OCI-LY3 (cell line): Measurements from ENCODE around the gene CSRNP3.

Source experiments
- H2AFZ ChIP-seq: fragments of 200-600, 300-600 bp; shearing (Covaris generic); 2 replicates; pipeline ENCODE4 v1.6.0; 2014; ENCODE audit warnings: antibody characterized with exemption, low read depth, low read length
- H3K27ac ChIP-seq: fragments of 200-600, 300-600 bp; sonication (generic); 2 replicates; pipeline ENCODE4 v1.5.1; 2014; ENCODE audit warnings: mild to moderate bottlenecking, low read length, moderate library complexity, mixed read lengths
- H3K27me3 ChIP-seq: fragments of 200-600, 300-600 bp; sonication (generic); 2 replicates; pipeline ENCODE4 v1.6.1; 2014; ENCODE audit warnings: low read depth, low read length, mixed read lengths
- H3K36me3 ChIP-seq: fragments of 200-600, 300-600 bp; sonication (generic); replicated peaks from 2 replicates; pipeline ENCODE3; 2014; ENCODE audit warnings: low read depth, low read length, mixed read lengths
- H3K4me1 ChIP-seq: fragments of 300-600, 200-600 bp; sonication (generic); 2 replicates; pipeline ENCODE4 v1.6.1; 2014; ENCODE audit warnings: low read length, mixed read lengths
- H3K4me2 ChIP-seq: fragments of 200-600, 300-600 bp; sonication (generic); 2 replicates; pipeline ENCODE4 v1.6.1; 2014; ENCODE audit warnings: low read length, mixed read lengths
- H3K4me3 ChIP-seq: fragments of 300-600, 200-600 bp; sonication (generic); 2 replicates; pipeline ENCODE4 v1.5.1; 2014; ENCODE audit warnings: antibody characterized with exemption, mild to moderate bottlenecking, low read length, moderate library complexity
- H3K79me2 ChIP-seq: fragments of 300-600, 200-600 bp; shearing (Covaris generic); 2 replicates; pipeline ENCODE4 v1.6.1; 2014; ENCODE audit warnings: mild to moderate bottlenecking, low read length, mixed read lengths
- H3K9ac ChIP-seq: fragments of 300-600, 200-600 bp; shearing (Covaris generic); 2 replicates; pipeline ENCODE4 v1.6.0; 2014; ENCODE audit warnings: mild to moderate bottlenecking, low read length, moderate library complexity
- H3K9me3 ChIP-seq: fragments of 200-600, 300-600 bp; shearing (Covaris generic); 2 replicates; pipeline ENCODE4 v1.6.1; 2014; ENCODE audit warnings: low read length, mixed read lengths; ENCODE audit not compliant: insufficient read depth
- H4K20me1 ChIP-seq: fragments of 200-600, 300-600 bp; sonication (generic); 2 replicates; pipeline ENCODE4 v1.6.1; 2016; ENCODE audit warnings: low read length, mixed read lengths; ENCODE audit not compliant: insufficient read depth
- CTCF ChIP-seq: fragments of 200-600, 300-600 bp; sonication (generic); IDR thresholded peaks from 2 replicates; pipeline ENCODE4 v1.5.1; 2014; ENCODE audit warnings: antibody characterized with exemption, low read length, low read depth
- EZH2phosphoT487 ChIP-seq: fragments of 200-600 bp; shearing (Covaris generic); IDR thresholded peaks from 2 replicates; pipeline ENCODE4 v1.6.1; 2018; ENCODE audit warnings: antibody characterized with exemption, mixed run types, low read depth

CSRNP3 gene

DNA sequence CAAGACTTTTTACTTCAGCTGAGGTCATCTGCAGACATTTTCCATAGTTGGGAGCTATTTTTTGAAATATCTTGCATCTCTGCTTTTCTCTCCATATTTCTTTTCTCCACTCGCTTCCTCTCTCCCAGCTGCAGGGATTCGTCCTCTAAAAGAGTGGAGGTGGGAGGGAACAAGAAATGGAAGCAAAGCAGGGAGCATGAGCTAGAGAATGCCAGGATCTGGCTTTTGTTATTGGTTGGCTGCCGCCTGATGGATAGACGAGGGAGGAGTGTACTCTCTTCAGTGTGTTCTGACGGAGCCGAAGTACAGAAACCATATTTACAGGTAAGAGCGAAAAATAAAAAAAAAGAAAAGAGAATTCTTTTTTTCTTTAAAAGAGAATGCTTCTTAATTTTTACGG is at the start of gene CSRNP3:
CSRNP3 (plus strand) TSS at position 282 of the 400 bp plus-strand sequence. CDS start 125,368 bp downstream, outside the sequence.
- Histone ChIP-seq H3K4me3 (no peak within 1 kb of the TSS), H4K20me1 (no peaks in the 10 kb centered on the region), H3K9me3 (no peaks in the 10 kb centered on the region), H3K79me2 (no peaks in the 10 kb centered on the region), H3K27me3 (no peaks in the 10 kb centered on the region), H3K4me1 (no peaks in the 10 kb centered on the region), H3K27ac (no peak within 1 kb of the TSS), H2AFZ (no peak within 1 kb of the TSS), H3K9ac (no peak within 1 kb of the TSS), H3K4me2 (no peak within 1 kb of the TSS), H3K36me3 (no peaks in the 10 kb centered on the region)
- TF ChIP-seq CTCF (no peak), EZH2phosphoT487 (no peak)

- no peak overlapping the region for H3K9ac ChIP-seq
- no peaks in the 10 kb centered on the region for H4K20me1 ChIP-seq
- no peak overlapping the region for H3K4me2 ChIP-seq
- H3K4me1 ChIP-seq, result no peaks in the 10 kb centered on the region
- no peaks in the 10 kb centered on the region for H3K27me3 ChIP-seq
- H2AFZ ChIP-seq, result no peak overlapping the region
- no peaks in the 10 kb centered on the region for H3K79me2 ChIP-seq
- H3K4me3 ChIP-seq, result no peak overlapping the region
- H3K36me3 ChIP-seq, result no peaks in the 10 kb centered on the region
- H3K9me3 ChIP-seq, result no peaks in the 10 kb centered on the region
- TF ChIP-seq EZH2phosphoT487 (no peak), CTCF (no peak)
- H3K27ac ChIP-seq, result no peak overlapping the region
These were observed 49.3 kb upstream of the CSRNP3 start for GRCh38 chr2:165420231-165420630.

- H3K4me1 ChIP-seq, result no peaks in the 10 kb centered on the region
- H4K20me1 ChIP-seq, result no peaks in the 10 kb centered on the region
- no peaks in the 10 kb centered on the region for H3K79me2 ChIP-seq
- no peaks in the 10 kb centered on the region for H3K27me3 ChIP-seq
- H3K9me3 ChIP-seq, result no peaks in the 10 kb centered on the region
- H3K4me2 ChIP-seq, result no peak overlapping the region
- H3K9ac ChIP-seq, result no peak overlapping the region
- TF ChIP-seq CTCF (no peak), EZH2phosphoT487 (no peak)
- no peak overlapping the region for H3K4me3 ChIP-seq
- no peak overlapping the region for H2AFZ ChIP-seq
- H3K36me3 ChIP-seq, result no peaks in the 10 kb centered on the region
- no peak overlapping the region for H3K27ac ChIP-seq
These were observed 46.4 kb upstream of the CSRNP3 start for GRCh38 chr2:165423081-165423480.

DNA sequence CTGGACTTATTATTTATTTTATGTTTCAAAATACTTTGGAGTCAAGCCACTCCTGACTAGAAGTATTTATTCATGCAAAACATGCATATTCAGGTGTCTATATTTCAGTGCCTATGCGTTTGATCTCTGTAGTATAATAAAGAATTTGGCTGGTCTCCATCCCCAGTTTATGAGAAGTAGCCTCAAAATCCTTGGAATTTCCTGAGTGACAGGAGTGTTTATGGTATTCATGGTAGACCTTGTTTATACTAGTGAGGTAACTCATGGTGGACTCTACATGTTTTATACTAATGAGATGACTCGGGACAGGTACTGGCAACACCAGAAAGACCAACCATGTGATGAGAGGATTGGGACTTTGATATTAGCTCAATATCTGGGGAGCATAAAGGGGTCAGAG is 43.9 kb upstream of the CSRNP3 start:
- H3K27me3 ChIP-seq, result no peaks in the 10 kb centered on the region
- no peak overlapping the region for H3K9ac ChIP-seq
- no peaks in the 10 kb centered on the region for H4K20me1 ChIP-seq
- H3K36me3 ChIP-seq, result no peaks in the 10 kb centered on the region
- H3K4me3 ChIP-seq, result no peak overlapping the region
- no peak overlapping the region for H3K4me2 ChIP-seq
- no peaks in the 10 kb centered on the region for H3K4me1 ChIP-seq
- no peak overlapping the region for H3K27ac ChIP-seq
- H3K9me3 ChIP-seq, result no peaks in the 10 kb centered on the region
- no peak overlapping the region for H2AFZ ChIP-seq
- H3K79me2 ChIP-seq, result no peaks in the 10 kb centered on the region
- TF ChIP-seq CTCF, result no peak
- no peak for TF ChIP-seq EZH2phosphoT487
